Panc1 (cell line): Measurements from ENCODE around the gene CATSPERD. TPM values are rescaled to one million over a fixed set of nuclear protein-coding genes. Genes with fewer than 3 reads are reported as not detected.

Experiments used
- ATAC-seq: fragments of 200-7000 bp; cut with Tn5 transposase; 2 replicates; pipeline ENCODE4 v1.9.1; 2020; ENCODE audit warnings: mild to moderate bottlenecking, moderate library complexity
- BruUV-seq: library from RNA; stranded (reverse); fragments of 400-500 nt; replicated peaks from 2 replicates; lab custom pipeline; 2021; lab: Mats Ljungman, UMichigan
- CTCF ChIA-PET: fragments of 300-600 bp; sonication (Branson Sonifier 250); formaldehyde crosslinking; loops from one replicate; lab custom pipeline; 2022; ENCODE audit warnings: antibody characterized with exemption; lab: Charles Lee
- POLR2A ChIA-PET: fragments of 300-600 bp; sonication (Branson Sonifier 250); formaldehyde crosslinking; loops from one replicate; lab custom pipeline; 2022; ENCODE audit warnings: antibody characterized with exemption; lab: Charles Lee
- DNase-seq: peaks from one replicate; pipeline ENCODE4 v3.0.0-alpha.2; 2010; ENCODE audit warnings: low read depth, low spot score
- H3K27ac ChIP-seq: 2 replicates; pipeline ENCODE4 v1.5.1; 2011; ENCODE audit warnings: mild to moderate bottlenecking, low read length, inconsistent platforms
- H3K27me3 ChIP-seq: fragments of 200-500 bp; sonication (Bioruptor generic); 2 replicates; pipeline ENCODE4 v1.6.0; 2014; ENCODE audit warnings: low read length, inconsistent platforms; ENCODE audit not compliant: control insufficient read depth, insufficient read depth
- H3K36me3 ChIP-seq: fragments of 200-500 bp; sonication (Bioruptor generic); 2 replicates; pipeline ENCODE4 v1.5.1; 2014; ENCODE audit warnings: inconsistent platforms, mild to moderate bottlenecking, low read length, moderate library complexity; ENCODE audit not compliant: control insufficient read depth, insufficient read depth
- H3K4me1 ChIP-seq: 2 replicates; pipeline ENCODE4 v1.5.1; 2011; ENCODE audit warnings: inconsistent platforms, mild to moderate bottlenecking, low read length, moderate library complexity; ENCODE audit not compliant: control insufficient read depth, insufficient read depth
- H3K4me3 ChIP-seq, 2 experiments: 2 replicates each; pipeline ENCODE4 v1.5.1; 2011 to 2012; ENCODE audit warnings: low read depth in 2 of 2, low read length in 2 of 2, mild to moderate bottlenecking in 2 of 2, inconsistent platforms in 1 of 2, moderate library complexity in 1 of 2
- H3K9me3 ChIP-seq: fragments of 200-500 bp; sonication (Bioruptor generic); 2 replicates; pipeline ENCODE4 v1.5.1; 2014; ENCODE audit warnings: low read depth, mild to moderate bottlenecking, inconsistent platforms, low read length, moderate library complexity; ENCODE audit not compliant: control insufficient read depth, insufficient read depth
- POLR2AphosphoS5 ChIP-seq: IDR thresholded peaks from 2 replicates; pipeline ENCODE4 v1.6.1; 2012; ENCODE audit warnings: mild to moderate bottlenecking, low read depth, low read length, moderate library complexity
- REST ChIP-seq, 2 experiments: IDR thresholded peaks; 2 replicates each; pipeline ENCODE4 v1.6.1; 2011 to 2012; ENCODE audit warnings: low read depth in 2 of 2, control low read depth in 1 of 2, low read length in 1 of 2, mild to moderate bottlenecking in 1 of 2, moderate library complexity in 1 of 2; ENCODE audit not compliant: insufficient read depth in 1 of 2
- SIN3A ChIP-seq: IDR thresholded peaks from 2 replicates; pipeline ENCODE4 v1.6.1; 2012; ENCODE audit warnings: low read depth, mild to moderate bottlenecking, low read length, moderate library complexity, borderline replicate concordance; ENCODE audit not compliant: insufficient read depth
- TCF7L2 ChIP-seq: IDR thresholded peaks from 2 replicates; pipeline ENCODE4 v1.6.1; 2011; ENCODE audit warnings: mild to moderate bottlenecking, low read depth, low read length, inconsistent platforms
- in situ Hi-C: cut with HindIII; loops from 2 replicates; pipeline ENCODE4 v1.10.0; 2016; ENCODE audit warnings: low sequenced_read_pairs, low pct_unique_long_range_greater_than_20kb
- intact Hi-C: fragments of 100-400 bp; cut with micrococcal nuclease; formaldehyde crosslinking; loops from one replicate; pipeline ENCODE4 v1.10.0; 2022; ENCODE audit not compliant: unreplicated experiment
- total RNA-seq: library from RNA; stranded (reverse); gene quantifications from one replicate; pipeline ENCODE4 v1.2.1, GENCODE V29; 2021; ENCODE audit not compliant: unreplicated experiment
- TF ChIP-seq, protein P1 (sequence below): fragments of 450-650 bp; IDR thresholded peaks from 2 replicates; pipeline ENCODE4 v1.5.1; 2017; ENCODE audit warnings: mild to moderate bottlenecking

Gene CATSPERD
- total RNA-seq, 1 experiment from 2014 or later = 0.08 TPM

- POLR2A ChIA-PET = interaction anchor here (0.5 kb wide), 1 partner anchor 14 kb away, joined by 4 read pairs; no protein-coding TSS in a partner anchor
- CTCF ChIA-PET = interaction anchor here (0.5 kb wide), 1 partner anchor 846 kb away, joined by 4 read pairs; no protein-coding TSS in a partner anchor
Observed at GRCh38 chr19:5674714-5675113, 45.7 kb upstream of the CATSPERD start.

DNA sequence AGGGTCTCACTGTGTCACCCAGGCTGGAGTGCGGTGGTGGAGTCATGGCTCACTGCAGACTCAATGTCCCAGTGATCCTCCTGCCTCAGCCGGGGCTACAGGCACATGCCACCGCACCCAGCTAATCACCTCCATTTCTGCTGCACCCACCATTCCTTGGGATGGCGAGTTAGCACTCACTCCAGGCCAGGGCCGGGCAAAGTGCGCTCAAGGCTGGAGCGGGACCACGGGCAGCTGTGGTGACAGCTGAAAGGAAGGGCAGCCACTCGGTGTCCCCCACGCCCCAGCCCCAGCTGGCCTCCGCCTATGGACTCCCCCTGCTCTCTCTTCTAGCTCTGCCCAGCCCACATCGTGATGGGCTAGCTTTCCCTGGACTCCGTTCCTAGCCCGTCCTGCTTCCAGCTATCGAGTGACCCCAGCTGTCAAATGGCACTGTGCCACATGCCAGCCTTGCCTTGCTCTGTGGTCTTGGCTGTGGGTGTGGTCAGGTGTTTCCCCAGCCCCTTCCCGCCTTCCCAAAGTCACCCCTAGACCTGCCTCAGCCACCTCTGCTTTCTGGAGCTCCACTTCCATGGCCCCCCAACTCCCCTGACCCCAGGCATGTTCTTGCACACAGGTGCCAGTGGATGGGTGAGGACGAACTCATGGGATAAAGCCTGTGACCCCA lies 44.2 kb upstream of the CATSPERD start:
- POLR2A ChIA-PET = no interaction called here
- BruUV-seq = no TSS peak

More at GRCh38 chr19:5674714-5675113, 45.7 kb upstream of the CATSPERD start:
- BruUV-seq = no TSS peak
- Histone ChIP-seq H3K9me3 (no peaks in the 10 kb centered on the region), H3K27ac (no peak overlapping the region), H3K27me3 (no peaks in the 10 kb centered on the region), H3K36me3 (peaks cover under 1% of the 10 kb centered on the region; the same call in 1 of the 2 replicates), H3K4me1 (no peaks in the 10 kb centered on the region), H3K4me3 (no peak overlapping the region)
- TF ChIP-seq, protein P1, sequence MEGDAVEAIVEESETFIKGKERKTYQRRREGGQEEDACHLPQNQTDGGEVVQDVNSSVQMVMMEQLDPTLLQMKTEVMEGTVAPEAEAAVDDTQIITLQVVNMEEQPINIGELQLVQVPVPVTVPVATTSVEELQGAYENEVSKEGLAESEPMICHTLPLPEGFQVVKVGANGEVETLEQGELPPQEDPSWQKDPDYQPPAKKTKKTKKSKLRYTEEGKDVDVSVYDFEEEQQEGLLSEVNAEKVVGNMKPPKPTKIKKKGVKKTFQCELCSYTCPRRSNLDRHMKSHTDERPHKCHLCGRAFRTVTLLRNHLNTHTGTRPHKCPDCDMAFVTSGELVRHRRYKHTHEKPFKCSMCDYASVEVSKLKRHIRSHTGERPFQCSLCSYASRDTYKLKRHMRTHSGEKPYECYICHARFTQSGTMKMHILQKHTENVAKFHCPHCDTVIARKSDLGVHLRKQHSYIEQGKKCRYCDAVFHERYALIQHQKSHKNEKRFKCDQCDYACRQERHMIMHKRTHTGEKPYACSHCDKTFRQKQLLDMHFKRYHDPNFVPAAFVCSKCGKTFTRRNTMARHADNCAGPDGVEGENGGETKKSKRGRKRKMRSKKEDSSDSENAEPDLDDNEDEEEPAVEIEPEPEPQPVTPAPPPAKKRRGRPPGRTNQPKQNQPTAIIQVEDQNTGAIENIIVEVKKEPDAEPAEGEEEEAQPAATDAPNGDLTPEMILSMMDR = no peak
- TF ChIP-seq REST (IDR thresholded peaks at IDR 0.05; ENCODE audit: insufficient read depth in 1 of 2, low read depth in 2 of 2, low read length in 1 of 2) = no peak
- TF ChIP-seq SIN3A = no peak
- TF ChIP-seq POLR2AphosphoS5 = no peak
- TF ChIP-seq TCF7L2 = no peak
- intact Hi-C loops (no loop called here), in situ Hi-C loops (no loop called here)
- DNase-seq (no peak), ATAC-seq (no peak)

More for the DNA sequence above, 44.2 kb upstream of the CATSPERD start:
- DNase-seq (no peak), ATAC-seq (no peak)
- no peak for TF ChIP-seq REST (IDR thresholded peaks at IDR 0.05; ENCODE audit: insufficient read depth in 1 of 2, low read depth in 2 of 2, low read length in 1 of 2)
- TF ChIP-seq POLR2AphosphoS5 = 0 out of 2 replicates have a peak, but pooled peaks have one; percentile 28
- TF ChIP-seq TCF7L2 = no peak
- Histone ChIP-seq H3K4me1 (no peaks in the 10 kb centered on the region), H3K27me3 (no peaks in the 10 kb centered on the region), H3K27ac (no peak overlapping the region), H3K9me3 (no peaks in the 10 kb centered on the region), H3K4me3 (no peak overlapping the region), H3K36me3 (peaks cover 5% of the 10 kb centered on the region; the same call in 1 of the 2 replicates)
- CTCF ChIA-PET = no interaction called here
- intact Hi-C loops (no loop called here), in situ Hi-C loops (no loop called here)
